OCI-M1 (cell line): ENCODE results near the gene CCDC68.

Experiments used
- DNase-seq: peaks from one replicate; lab custom pipeline; 2025; lab: John Stamatoyannopoulos, UW

Gene CCDC68

GRCh38 chr18:54918060-54918459, 41.2 kb downstream of the CCDC68 start:
- DNase-seq: no peak

GRCh38 chr18:54916507-54916906, 42.8 kb downstream of the CCDC68 start:
- DNase-seq: no peak

DNA sequence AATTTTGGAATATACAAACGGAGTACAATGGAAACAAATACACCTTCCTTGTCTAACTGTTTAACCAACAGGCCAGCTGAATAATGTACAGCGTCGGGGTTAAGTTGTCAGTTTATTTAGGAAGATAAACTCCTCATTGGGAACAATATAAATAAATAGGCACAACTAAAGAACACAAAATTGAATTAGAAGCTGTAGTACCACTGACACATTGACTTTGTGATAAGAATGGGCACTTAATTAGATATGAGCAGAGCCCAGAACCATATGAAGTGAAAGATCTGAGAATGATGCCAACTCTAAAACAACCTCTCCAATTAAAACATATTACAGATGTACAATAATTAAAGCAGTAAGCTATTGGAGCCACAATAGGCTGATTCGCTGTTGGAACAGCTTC, 44.4 kb downstream of the CCDC68 start:
- DNase-seq: no peak

GRCh38 chr18:54911551-54911950, 47.7 kb downstream of the CCDC68 start:
- no peak for DNase-seq

DNA sequence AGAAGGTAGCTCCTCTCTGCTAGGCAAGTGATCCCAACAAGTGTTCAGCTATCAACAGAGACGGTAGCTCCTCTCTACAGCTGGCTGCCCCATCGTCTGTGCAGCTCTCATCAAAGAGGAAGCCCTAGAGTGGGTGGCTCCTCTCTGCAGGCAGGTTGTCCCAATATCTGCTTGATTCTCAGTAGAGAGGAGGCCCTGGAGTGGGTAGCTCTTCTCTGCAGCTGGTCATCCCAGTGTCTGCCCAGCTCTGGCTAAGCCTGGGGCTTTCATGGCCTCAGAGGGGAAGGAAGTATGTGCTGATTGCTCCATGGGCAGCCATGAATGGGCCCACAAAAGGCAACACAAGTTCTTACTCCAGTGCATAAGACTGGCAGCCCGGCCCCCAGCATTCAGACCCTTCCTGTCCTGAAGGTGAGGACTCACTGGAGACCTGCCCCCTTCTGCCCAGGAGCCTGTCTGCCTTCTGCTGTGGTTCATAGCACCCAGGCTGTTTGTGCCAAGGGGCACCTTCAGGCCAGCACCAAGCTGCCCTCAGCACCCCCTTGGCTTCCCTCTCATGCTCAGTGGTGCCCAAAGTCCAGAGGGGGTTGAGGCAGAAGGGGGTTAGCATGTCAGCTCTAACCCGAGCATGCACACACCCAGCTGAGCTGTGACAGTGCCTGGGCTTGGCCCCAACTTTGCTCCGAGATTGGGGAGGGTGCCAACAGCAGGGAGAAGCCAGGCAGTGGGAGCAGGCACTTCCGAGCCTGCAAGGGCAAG, 48.9 kb downstream of the CCDC68 start:
- DNase-seq: no peak

DNA sequence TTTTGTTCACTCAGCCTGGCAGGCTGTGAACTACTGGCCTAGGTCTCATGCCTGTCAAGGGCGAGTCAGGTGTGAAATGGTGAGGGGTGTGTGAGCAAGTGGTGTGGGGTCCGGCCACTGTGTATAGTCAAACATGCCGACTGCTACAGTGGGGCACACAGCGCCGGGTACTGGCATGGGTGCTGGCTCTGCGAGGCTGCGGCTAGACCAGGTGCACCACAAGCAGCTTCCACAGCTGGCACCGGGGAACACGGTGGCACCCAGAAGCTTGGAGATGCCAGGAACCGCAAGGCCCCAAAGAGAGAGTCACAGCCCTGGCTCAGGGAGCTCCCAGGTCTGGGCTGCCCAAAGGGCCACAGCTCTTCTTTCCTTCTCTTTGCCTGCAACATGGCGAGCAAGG, 49.7 kb downstream of the CCDC68 start:
- no peak for DNase-seq

GRCh38 chr18:54906331-54907185, 52.7 kb downstream of the CCDC68 start:
- no peak for DNase-seq

GRCh38 chr18:54905629-54906028, 53.6 kb downstream of the CCDC68 start:
- DNase-seq: no peak

- no peak for DNase-seq
Observed at GRCh38 chr18:54904581-54904980, 54.7 kb downstream of the CCDC68 start.

GRCh38 chr18:54900290-54900689, 59.0 kb downstream of the CCDC68 start:
- DNase-seq: peak; percentile 20

- DNase-seq: no peak
Observed at GRCh38 chr18:54899500-54899899, 59.8 kb downstream of the CCDC68 start.

DNA sequence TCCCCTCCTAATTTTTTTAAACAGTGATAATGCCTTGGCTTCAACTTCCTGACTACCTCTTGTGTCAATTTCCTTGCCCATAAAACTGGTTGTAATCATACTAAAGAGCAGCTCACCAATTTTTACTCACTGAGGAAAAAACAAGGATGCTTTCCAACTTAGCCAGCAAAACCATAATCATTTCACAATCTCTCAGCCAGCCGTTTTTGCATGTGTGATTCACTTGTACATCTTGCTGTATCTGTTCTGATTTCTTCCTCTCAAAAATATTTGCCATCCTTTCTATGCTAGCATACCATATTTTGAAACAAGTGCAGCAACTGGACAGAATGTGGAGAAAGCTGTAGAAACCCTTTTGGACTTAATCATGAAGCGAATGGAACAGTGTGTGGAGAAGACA, 70.3 kb downstream of the CCDC68 start:
- no peak for DNase-seq

DNA sequence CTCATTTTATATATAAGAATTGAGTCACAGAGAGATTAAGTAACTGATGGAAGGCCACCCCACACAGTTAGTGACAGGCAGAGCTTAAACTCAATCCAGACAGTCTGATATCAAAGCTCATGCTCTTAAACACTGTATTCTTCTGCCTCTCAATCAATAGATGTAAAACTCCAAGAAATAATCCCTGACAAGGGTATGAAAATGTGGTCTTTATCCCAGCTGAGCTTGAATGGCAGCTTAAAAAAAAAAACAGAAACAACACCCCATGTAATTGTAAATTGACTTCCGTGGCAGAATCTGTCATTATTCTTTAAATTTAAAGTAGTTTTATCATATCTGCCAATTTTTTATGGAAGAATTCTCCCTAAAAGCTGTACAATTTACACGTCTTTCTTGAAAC, 70.9 kb downstream of the CCDC68 start:
- DNase-seq: no peak

DNA sequence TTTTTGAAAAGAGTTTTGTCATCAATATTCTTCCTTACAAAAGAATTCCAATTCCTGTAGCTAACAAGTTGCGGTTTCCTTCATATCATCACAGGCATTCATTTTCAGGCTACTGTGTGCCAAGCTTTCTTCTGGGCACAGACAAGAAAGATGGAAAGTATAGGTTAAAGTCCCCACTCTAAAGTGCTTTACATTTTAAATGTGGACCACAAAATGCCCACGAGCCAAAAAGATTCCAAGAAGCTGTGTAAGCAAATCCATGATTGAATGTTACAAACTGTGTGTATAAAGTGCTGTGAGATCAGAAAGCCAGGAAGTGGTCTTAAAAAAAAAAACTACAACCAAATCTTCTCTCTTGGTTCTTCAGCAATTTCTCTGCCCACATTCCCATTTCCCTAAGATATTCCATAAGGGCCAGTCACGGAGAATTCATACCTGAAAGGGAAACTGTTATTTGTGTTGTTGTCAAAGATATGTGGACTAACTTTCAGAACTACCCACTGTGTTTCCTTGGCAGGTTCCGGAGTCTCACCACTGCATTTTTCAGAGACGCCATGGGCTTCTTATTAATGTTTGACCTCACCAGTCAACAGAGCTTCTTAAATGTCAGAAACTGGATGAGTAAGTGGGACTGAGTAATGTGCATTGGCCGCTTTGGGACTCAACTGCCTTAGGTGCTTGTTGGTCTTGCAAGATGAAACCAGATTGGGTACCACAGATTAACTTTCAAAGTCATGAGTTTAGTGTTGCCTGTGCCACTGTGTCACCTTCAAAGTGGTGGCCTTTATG, 75.3 kb downstream of the CCDC68 start:
- no peak for DNase-seq

GRCh38 chr18:54882318-54882717, 76.9 kb downstream of the CCDC68 start:
- no peak for DNase-seq

- peak; percentile 77 for DNase-seq
Observed at GRCh38 chr18:54881229-54881768, 78.0 kb downstream of the CCDC68 start.

DNA sequence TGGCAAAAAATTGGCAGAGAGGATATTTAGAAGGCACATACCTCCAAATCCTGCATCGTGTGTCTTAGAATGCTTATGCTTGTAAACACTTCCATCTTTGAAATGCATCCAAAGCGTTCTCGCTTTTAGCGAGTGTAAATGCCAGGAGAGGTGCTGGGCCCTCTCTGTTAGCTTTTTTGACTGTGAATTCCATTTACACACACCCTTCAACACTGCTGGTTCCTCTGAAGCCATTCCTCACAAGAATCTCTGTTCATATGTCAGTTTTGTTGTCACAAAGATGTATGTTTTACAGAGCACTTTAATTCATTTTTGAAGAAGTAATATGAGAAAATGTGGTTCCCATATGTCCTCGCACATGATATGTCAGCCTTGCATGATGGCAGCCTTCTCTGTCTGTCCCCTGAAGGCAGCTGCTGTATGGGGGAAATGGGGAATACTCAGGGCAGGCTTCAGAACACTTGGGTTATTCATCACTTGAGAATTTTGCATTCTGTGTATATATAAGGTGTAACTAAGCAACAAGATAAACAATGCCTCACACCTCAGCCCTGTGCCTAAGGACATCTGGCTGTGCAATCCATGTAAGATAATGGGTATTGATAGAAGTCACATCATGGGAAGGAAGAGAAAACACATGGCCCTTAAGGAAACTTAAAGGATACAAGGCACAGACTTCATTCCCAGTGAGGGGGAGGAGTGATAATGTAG, 78.7 kb downstream of the CCDC68 start:
- DNase-seq: no peak

GRCh38 chr18:54879691-54880090, 79.6 kb downstream of the CCDC68 start:
- DNase-seq: no peak

DNA sequence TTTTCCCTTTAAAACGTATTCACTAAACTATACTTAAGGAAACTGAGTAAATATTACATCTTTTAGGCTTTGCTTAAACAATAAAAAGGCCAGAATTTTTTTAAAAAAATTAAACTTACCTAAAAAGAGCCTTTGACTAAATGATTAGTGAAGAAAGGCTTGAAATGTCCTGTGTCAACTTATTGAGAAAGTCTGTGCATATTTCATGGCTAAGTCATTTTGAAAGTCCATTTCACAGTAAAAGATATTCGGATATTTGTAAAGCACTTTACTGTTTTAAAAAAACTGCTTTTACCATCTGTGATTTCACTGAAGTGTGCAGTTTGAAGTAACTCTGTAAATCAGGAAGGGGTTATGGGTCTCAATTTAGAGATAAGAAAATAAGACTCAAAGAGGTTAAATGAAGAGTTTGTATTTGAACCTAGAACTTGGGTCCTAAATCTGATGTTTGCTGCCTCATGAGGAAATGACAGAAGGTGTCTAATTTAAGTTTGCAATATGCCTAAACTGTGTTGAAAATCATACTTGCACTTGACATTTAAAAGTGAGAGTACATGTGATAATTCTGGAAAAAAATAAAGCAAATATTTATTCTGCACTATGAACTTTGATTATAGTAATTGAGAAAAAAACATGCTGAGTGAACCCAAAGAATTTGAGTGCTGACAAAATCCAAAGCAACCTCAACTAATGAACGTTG, 80.5 kb downstream of the CCDC68 start:
- DNase-seq: no peak

GRCh38 chr18:54878159-54878622, 81.1 kb downstream of the CCDC68 start:
- DNase-seq: peak; percentile 85

DNA sequence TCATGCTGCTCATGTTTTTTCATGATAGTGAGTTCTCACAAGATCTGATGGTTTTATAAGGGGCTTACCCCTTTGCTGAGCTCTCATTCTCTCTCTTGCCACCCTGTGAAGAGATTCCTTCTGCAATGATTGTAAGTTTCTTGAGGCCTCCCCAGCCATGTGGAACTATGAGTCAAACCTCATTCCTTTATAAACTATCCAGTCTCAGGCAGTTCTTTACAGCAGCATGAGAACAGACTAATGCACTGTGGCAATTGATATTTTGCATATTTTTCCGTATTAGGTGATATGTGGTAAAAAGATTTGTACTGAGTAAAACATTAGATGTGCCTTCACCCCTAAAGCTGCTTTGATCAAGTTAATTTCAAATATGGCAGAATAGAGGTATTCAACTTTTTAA, 82.2 kb downstream of the CCDC68 start:
- DNase-seq: no peak
